HEK293 (cell line): ENCODE data around the gene ZNHIT2.

Experiments used
- CTCF ChIP-seq: fragments of 450-650 bp; formaldehyde crosslinking; IDR thresholded peaks from 2 replicates; pipeline ENCODE4 v1.5.1; 2016; ENCODE audit warnings: missing biosample characterization, missing genetic modification characterization
- EGR2 ChIP-seq: fragments of 450-650 bp; formaldehyde crosslinking; IDR thresholded peaks from 2 replicates; pipeline ENCODE4 v1.5.1; 2016; ENCODE audit warnings: low read depth, missing biosample characterization, missing genetic modification characterization
- IKZF3 ChIP-seq: fragments of 450-650 bp; IDR thresholded peaks from 2 replicates; pipeline ENCODE4 v1.5.0; 2018; ENCODE audit warnings: missing biosample characterization, mild to moderate bottlenecking, missing genetic modification characterization, moderate library complexity
- MYNN ChIP-seq: fragments of 450-650 bp; formaldehyde crosslinking; IDR thresholded peaks from 2 replicates; pipeline ENCODE4 v1.5.1; 2016; ENCODE audit warnings: missing biosample characterization, missing genetic modification characterization, borderline replicate concordance
- PATZ1 ChIP-seq: fragments of 450-650 bp; formaldehyde crosslinking; IDR thresholded peaks from 2 replicates; pipeline ENCODE4 v1.5.1; 2016; ENCODE audit warnings: missing biosample characterization, missing genetic modification characterization
- SP7 ChIP-seq: fragments of 450-650 bp; formaldehyde crosslinking; IDR thresholded peaks from 2 replicates; pipeline ENCODE4 v1.5.1; 2016; ENCODE audit warnings: missing biosample characterization, missing genetic modification characterization
- WT1 ChIP-seq: fragments of 450-650 bp; formaldehyde crosslinking; IDR thresholded peaks from 2 replicates; pipeline ENCODE4 v1.5.1; 2016; ENCODE audit warnings: missing biosample characterization, missing genetic modification characterization
- ZBTB17 ChIP-seq: fragments of 450-650 bp; formaldehyde crosslinking; IDR thresholded peaks from 2 replicates; pipeline ENCODE4 v1.5.1; 2016; ENCODE audit warnings: missing biosample characterization, missing genetic modification characterization
- ZBTB21 ChIP-seq: fragments of 450-650 bp; formaldehyde crosslinking; IDR thresholded peaks from 2 replicates; pipeline ENCODE4 v1.5.1; 2017; ENCODE audit warnings: missing biosample characterization, missing genetic modification characterization
- ZBTB26 ChIP-seq: fragments of 450-650 bp; formaldehyde crosslinking; optimal IDR thresholded peaks from 2 replicates; pipeline ENCODE3; 2016; ENCODE audit warnings: missing biosample characterization, mild to moderate bottlenecking, missing genetic modification characterization
- ZFP41 ChIP-seq: fragments of 450-650 bp; formaldehyde crosslinking; IDR thresholded peaks from 2 replicates; pipeline ENCODE4 v1.5.1; 2016; ENCODE audit warnings: missing biosample characterization, missing genetic modification characterization, borderline replicate concordance
- ZFP69B ChIP-seq: fragments of 450-650 bp; formaldehyde crosslinking; IDR thresholded peaks from 2 replicates; pipeline ENCODE4 v1.5.1; 2016; ENCODE audit warnings: missing biosample characterization, missing genetic modification characterization
- ZNF155 ChIP-seq: fragments of 450-650 bp; formaldehyde crosslinking; IDR thresholded peaks from 2 replicates; pipeline ENCODE4 v1.5.1; 2016; ENCODE audit warnings: missing biosample characterization, missing genetic modification characterization
- ZNF169 ChIP-seq: fragments of 450-650 bp; formaldehyde crosslinking; IDR thresholded peaks from 2 replicates; pipeline ENCODE4 v1.5.1; 2016; ENCODE audit warnings: missing biosample characterization, missing genetic modification characterization
- ZNF184 ChIP-seq: fragments of 450-650 bp; IDR thresholded peaks from 2 replicates; pipeline ENCODE4 v1.5.1; 2018; ENCODE audit warnings: missing biosample characterization, mild to moderate bottlenecking, missing genetic modification characterization
- ZNF354C ChIP-seq: fragments of 450-650 bp; formaldehyde crosslinking; IDR thresholded peaks from 2 replicates; pipeline ENCODE4 v1.5.1; 2016; ENCODE audit warnings: missing biosample characterization, missing genetic modification characterization, low read depth, borderline replicate concordance
- ZNF394 ChIP-seq: fragments of 450-650 bp; formaldehyde crosslinking; IDR thresholded peaks from 2 replicates; pipeline ENCODE4 v1.5.1; 2016; ENCODE audit warnings: missing biosample characterization, missing genetic modification characterization, mild to moderate bottlenecking, moderate library complexity, borderline replicate concordance
- ZNF416 ChIP-seq: fragments of 450-650 bp; formaldehyde crosslinking; IDR thresholded peaks from 2 replicates; pipeline ENCODE4 v1.5.1; 2016; ENCODE audit warnings: missing biosample characterization, missing genetic modification characterization
- ZNF48 ChIP-seq: fragments of 450-650 bp; formaldehyde crosslinking; IDR thresholded peaks from 2 replicates; pipeline ENCODE4 v1.5.1; 2016; ENCODE audit warnings: missing biosample characterization, missing genetic modification characterization
- ZNF621 ChIP-seq: fragments of 450-650 bp; formaldehyde crosslinking; IDR thresholded peaks from 2 replicates; pipeline ENCODE4 v1.5.1; 2017; ENCODE audit warnings: missing biosample characterization, missing genetic modification characterization
- ZNF747 ChIP-seq: fragments of 450-650 bp; formaldehyde crosslinking; IDR thresholded peaks from 2 replicates; pipeline ENCODE4 v1.5.1; 2016; ENCODE audit warnings: missing biosample characterization, missing genetic modification characterization
- ZNF830 ChIP-seq: fragments of 450-650 bp; IDR thresholded peaks from 2 replicates; pipeline ENCODE4 v1.5.0; 2018; ENCODE audit warnings: missing biosample characterization, missing genetic modification characterization, low read depth, mild to moderate bottlenecking, moderate library complexity
- ZNF837 ChIP-seq: fragments of 450-650 bp; formaldehyde crosslinking; IDR thresholded peaks from 2 replicates; pipeline ENCODE4 v1.5.1; 2016; ENCODE audit warnings: missing biosample characterization, missing genetic modification characterization
- TF ChIP-seq, protein P1 (sequence below): fragments of 450-650 bp; formaldehyde crosslinking; IDR thresholded peaks from 2 replicates; pipeline ENCODE4; 2016; ENCODE audit warnings: missing biosample characterization, missing genetic modification characterization
- TF ChIP-seq, protein P2 (sequence below): fragments of 450-650 bp; formaldehyde crosslinking; IDR thresholded peaks from 2 replicates; pipeline ENCODE4 v1.5.1; 2016; ENCODE audit warnings: missing biosample characterization, missing genetic modification characterization
- TF ChIP-seq, protein P3 (sequence below): fragments of 450-650 bp; IDR thresholded peaks from 2 replicates; pipeline ENCODE4 v1.5.1; 2018; ENCODE audit warnings: missing biosample characterization, missing genetic modification characterization

The ZNHIT2 gene

GRCh38 chr11:65095974-65096806 is 21.3 kb downstream of the ZNHIT2 start, which contains the start of gene VPS51 (continued):
- TF ChIP-seq ZNF48 (tag by site-specific recombination), result no peak
- peak; percentile 61; the same call in 1 of the 2 replicates for TF ChIP-seq MYNN (tag by site-specific recombination)
- TF ChIP-seq ZBTB26 (tag by site-specific recombination), result peak; percentile 32
- TF ChIP-seq IKZF3 (tag by site-specific recombination), result peak; percentile 95
- TF ChIP-seq ZFP41, result no peak
- TF ChIP-seq, protein P1, sequence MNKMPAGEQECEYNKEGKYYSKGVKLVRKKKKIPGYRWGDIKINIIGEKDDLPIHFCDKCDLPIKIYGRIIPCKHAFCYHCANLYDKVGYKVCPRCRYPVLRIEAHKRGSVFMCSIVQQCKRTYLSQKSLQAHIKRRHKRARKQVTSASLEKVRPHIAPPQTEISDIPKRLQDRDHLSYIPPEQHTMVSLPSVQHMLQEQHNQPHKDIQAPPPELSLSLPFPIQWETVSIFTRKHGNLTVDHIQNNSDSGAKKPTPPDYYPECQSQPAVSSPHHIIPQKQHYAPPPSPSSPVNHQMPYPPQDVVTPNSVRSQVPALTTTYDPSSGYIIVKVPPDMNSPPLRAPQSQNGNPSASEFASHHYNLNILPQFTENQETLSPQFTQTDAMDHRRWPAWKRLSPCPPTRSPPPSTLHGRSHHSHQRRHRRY (tag by site-specific recombination), result 0 out of 2 replicates have a peak, but pooled peaks have one; percentile 14
- peak; percentile 54 for TF ChIP-seq ZBTB21 (tag by site-specific recombination)
- TF ChIP-seq ZNF747 (tag by site-specific recombination), result no peak
- TF ChIP-seq ZNF394 (tag by site-specific recombination), result peak; percentile 62; the same call in 1 of the 2 replicates
- TF ChIP-seq SP7 (tag by site-specific recombination), result peak; percentile 89
- TF ChIP-seq ZNF621, result no peak
- TF ChIP-seq EGR2 (tag by site-specific recombination), result peak; percentile 50
- TF ChIP-seq ZBTB17, result peak; percentile 79
- TF ChIP-seq, protein P2, sequence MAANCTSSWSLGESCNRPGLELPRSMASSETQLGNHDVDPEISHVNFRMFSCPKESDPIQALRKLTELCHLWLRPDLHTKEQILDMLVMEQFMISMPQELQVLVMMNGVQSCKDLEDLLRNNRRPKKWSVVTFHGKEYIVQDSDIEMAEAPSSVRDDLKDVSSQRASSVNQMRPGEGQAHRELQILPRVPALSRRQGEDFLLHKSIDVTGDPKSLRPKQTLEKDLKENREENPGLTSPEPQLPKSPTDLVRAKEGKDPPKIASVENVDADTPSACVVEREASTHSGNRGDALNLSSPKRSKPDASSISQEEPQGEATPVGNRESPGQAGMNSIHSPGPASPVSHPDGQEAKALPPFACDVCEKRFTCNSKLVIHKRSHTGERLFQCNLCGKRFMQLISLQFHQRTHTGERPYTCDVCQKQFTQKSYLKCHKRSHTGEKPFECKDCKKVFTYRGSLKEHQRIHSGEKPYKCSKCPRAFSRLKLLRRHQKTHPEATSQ (tag by site-specific recombination), result peak; percentile 92
- TF ChIP-seq WT1 (tag by site-specific recombination), result peak; percentile 76
- TF ChIP-seq PATZ1, result peak; percentile 73
- no peak for TF ChIP-seq ZNF155 (tag by site-specific recombination)
- peak; percentile 89 for TF ChIP-seq ZFP69B
- TF ChIP-seq ZNF354C, result no peak
- TF ChIP-seq CTCF, result no peak
- peak; percentile 72; the same call in 1 of the 2 replicates for TF ChIP-seq ZNF184
- no peak for TF ChIP-seq ZNF169 (tag by site-specific recombination)
- TF ChIP-seq, protein P3, sequence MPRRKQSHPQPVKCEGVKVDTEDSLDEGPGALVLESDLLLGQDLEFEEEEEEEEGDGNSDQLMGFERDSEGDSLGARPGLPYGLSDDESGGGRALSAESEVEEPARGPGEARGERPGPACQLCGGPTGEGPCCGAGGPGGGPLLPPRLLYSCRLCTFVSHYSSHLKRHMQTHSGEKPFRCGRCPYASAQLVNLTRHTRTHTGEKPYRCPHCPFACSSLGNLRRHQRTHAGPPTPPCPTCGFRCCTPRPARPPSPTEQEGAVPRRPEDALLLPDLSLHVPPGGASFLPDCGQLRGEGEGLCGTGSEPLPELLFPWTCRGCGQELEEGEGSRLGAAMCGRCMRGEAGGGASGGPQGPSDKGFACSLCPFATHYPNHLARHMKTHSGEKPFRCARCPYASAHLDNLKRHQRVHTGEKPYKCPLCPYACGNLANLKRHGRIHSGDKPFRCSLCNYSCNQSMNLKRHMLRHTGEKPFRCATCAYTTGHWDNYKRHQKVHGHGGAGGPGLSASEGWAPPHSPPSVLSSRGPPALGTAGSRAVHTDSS (tag by site-specific recombination), result peak; percentile 56
- no peak for TF ChIP-seq ZNF416 (tag by site-specific recombination)
- no peak for TF ChIP-seq ZNF830
- TF ChIP-seq ZNF837, result no peak
